WTC11 (cell line): Measurements from ENCODE around the gene MYO15B. TPM values are rescaled to one million over a fixed set of nuclear protein-coding genes. Genes with fewer than 3 reads are reported as not detected.

Source experiments
- ATAC-seq: fragments of 200-7000 bp; cut with Tn5 transposase; 2 replicates; pipeline ENCODE4 v1.10.0; 2021; ENCODE audit warnings: mild to moderate bottlenecking, moderate library complexity
- CTCF ChIA-PET: fragments of 300-600 bp; sonication (Branson Sonifier 250); formaldehyde crosslinking; loops from one replicate; lab custom pipeline; 2021; ENCODE audit warnings: antibody characterized with exemption; lab: Charles Lee
- POLR2A ChIA-PET: fragments of 350-600 bp; sonication (Branson Sonifier 250); formaldehyde crosslinking; loops from one replicate; lab custom pipeline; 2021; ENCODE audit warnings: antibody characterized with exemption; lab: Charles Lee
- DNase-seq: peaks from one replicate; pipeline ENCODE4 v3.0.0; 2021; ENCODE audit warnings: low spot score
- H3K27ac Mint-ChIP-seq: 2 replicates; pipeline ENCODE4 v1.8.0; 2021; ENCODE audit warnings: mixed read lengths
- H3K27me3 Mint-ChIP-seq: 2 replicates; pipeline ENCODE4 v1.8.0; 2021; ENCODE audit warnings: low read depth, mild to moderate bottlenecking, moderate library complexity, mixed read lengths
- H3K36me3 Mint-ChIP-seq: 2 replicates; pipeline ENCODE4 v1.8.0; 2021; ENCODE audit warnings: mixed read lengths
- H3K4me1 Mint-ChIP-seq: 2 replicates; pipeline ENCODE4 v1.8.0; 2022; ENCODE audit warnings: mixed read lengths
- H3K4me3 Mint-ChIP-seq: 2 replicates; pipeline ENCODE4 v1.8.0; 2021; ENCODE audit warnings: mild to moderate bottlenecking, moderate library complexity, mixed read lengths
- H3K9me3 Mint-ChIP-seq: 2 replicates; pipeline ENCODE4 v1.8.0; 2021; ENCODE audit warnings: mixed read lengths
- ATF6 ChIP-seq: sonication (generic); formaldehyde crosslinking; IDR thresholded peaks from 2 replicates; pipeline ENCODE4 v1.8.1; 2023; ENCODE audit warnings: mild to moderate bottlenecking, missing genetic modification reagents
- CREB1 ChIP-seq: sonication (generic); formaldehyde crosslinking; IDR thresholded peaks from 2 replicates; pipeline ENCODE4 v1.8.0; 2023; ENCODE audit warnings: mild to moderate bottlenecking, missing genetic modification reagents
- E2F4 ChIP-seq: sonication (generic); formaldehyde crosslinking; IDR thresholded peaks from 2 replicates; pipeline ENCODE4 v1.8.1; 2022; ENCODE audit warnings: low read depth, mild to moderate bottlenecking, moderate library complexity, missing genetic modification reagents, borderline replicate concordance
- ELF4 ChIP-seq: sonication (generic); formaldehyde crosslinking; IDR thresholded peaks from 2 replicates; pipeline ENCODE4 v1.8.1; 2022; ENCODE audit warnings: low read depth, mild to moderate bottlenecking, moderate library complexity, missing genetic modification reagents
- EMX1 ChIP-seq: fragments of 250-450 bp; sonication (Bioruptor Pico); IDR thresholded peaks from 2 replicates; pipeline ENCODE4 v1.8.0; 2021; ENCODE audit warnings: mild to moderate bottlenecking
- GABPB1 ChIP-seq: sonication (generic); formaldehyde crosslinking; IDR thresholded peaks from 2 replicates; pipeline ENCODE4 v1.8.1; 2023; ENCODE audit warnings: mild to moderate bottlenecking, missing genetic modification reagents
- HMGA2 ChIP-seq: fragments of 250-450 bp; sonication (Bioruptor Pico); IDR thresholded peaks from 2 replicates; pipeline ENCODE4 v1.4.0; 2021; ENCODE audit warnings: mild to moderate bottlenecking, moderate library complexity
- KAT7 ChIP-seq: sonication (generic); formaldehyde crosslinking; IDR thresholded peaks from 2 replicates; pipeline ENCODE4 v1.8.1; 2023; ENCODE audit warnings: missing genetic modification reagents, mild to moderate bottlenecking, borderline replicate concordance
- MAX ChIP-seq: sonication (generic); formaldehyde crosslinking; IDR thresholded peaks from 2 replicates; pipeline ENCODE4 v1.8.0; 2022; ENCODE audit warnings: mild to moderate bottlenecking, missing genetic modification reagents
- NFE2L1 ChIP-seq: sonication (generic); formaldehyde crosslinking; IDR thresholded peaks from 2 replicates; pipeline ENCODE4 v1.8.1; 2023; ENCODE audit warnings: missing genetic modification reagents
- NFYB ChIP-seq: sonication (generic); formaldehyde crosslinking; conservative IDR thresholded peaks from 2 replicates; pipeline ENCODE4 v1.8.0; 2022; ENCODE audit warnings: low read depth, missing genetic modification reagents
- NR1H2 ChIP-seq: sonication (generic); formaldehyde crosslinking; IDR thresholded peaks from 2 replicates; pipeline ENCODE4 v1.9.0; 2021; ENCODE audit warnings: mild to moderate bottlenecking, moderate library complexity, missing genetic modification reagents
- NR2C2 ChIP-seq: sonication (generic); formaldehyde crosslinking; IDR thresholded peaks from 2 replicates; pipeline ENCODE4 v1.8.0; 2022; ENCODE audit warnings: mild to moderate bottlenecking, missing genetic modification reagents
- NR3C1 ChIP-seq: sonication (generic); formaldehyde crosslinking; conservative IDR thresholded peaks from 2 replicates; pipeline ENCODE4 v1.8.1; 2023; ENCODE audit warnings: low read depth, mild to moderate bottlenecking, missing genetic modification reagents
- PREB ChIP-seq: sonication (generic); formaldehyde crosslinking; IDR thresholded peaks from 2 replicates; pipeline ENCODE4 v1.8.1; 2022; ENCODE audit warnings: mild to moderate bottlenecking, missing genetic modification reagents, moderate library complexity, borderline replicate concordance
- PRRX2 ChIP-seq: fragments of 250-450 bp; sonication (Bioruptor Pico); IDR thresholded peaks from 2 replicates; pipeline ENCODE4 v1.8.0; 2021; ENCODE audit warnings: mild to moderate bottlenecking
- SP1 ChIP-seq: sonication (generic); formaldehyde crosslinking; conservative IDR thresholded peaks from 2 replicates; pipeline ENCODE4 v1.8.1; 2022; ENCODE audit warnings: missing genetic modification reagents
- ZNF317 ChIP-seq: sonication (generic); formaldehyde crosslinking; IDR thresholded peaks from 2 replicates; pipeline ENCODE4 v1.8.1; 2023; ENCODE audit warnings: low read depth, mild to moderate bottlenecking, moderate library complexity, missing genetic modification reagents, borderline replicate concordance
- ZNF423 ChIP-seq: fragments of 250-450 bp; sonication (Bioruptor Pico); IDR thresholded peaks from 2 replicates; pipeline ENCODE4 v2.1.2; 2022; ENCODE audit warnings: mild to moderate bottlenecking, moderate library complexity
- total RNA-seq: library from RNA; stranded (reverse); gene quantifications from 3 replicates; pipeline ENCODE4 v1.2.3, GENCODE V29; 2021

The MYO15B gene
- total RNA-seq, 1 experiment from 2014 or later, result 35.6 TPM

GRCh38 chr17:75645501-75645888 lies 57.9 kb downstream of the MYO15B start (continued):
- TF ChIP-seq MAX (CRISPR knock-in tag) (no peak), PREB (no peak), ZNF317 (CRISPR knock-in tag) (no peak), EMX1 (CRISPR knock-in tag) (no peak)

GRCh38 chr17:75645889-75646637 lies 58.5 kb downstream of the MYO15B start:
- DNase-seq (no peak), ATAC-seq (no peak)
- Mint-ChIP-seq H3K27ac (peak overlapping the region; percentile 57), H3K4me3 (no peak overlapping the region), H3K9me3 (no peaks in the 10 kb centered on the region), H3K36me3 (peaks cover 16% of the 10 kb centered on the region), H3K4me1 (peaks cover 18% of the 10 kb centered on the region), H3K27me3 (no peaks in the 10 kb centered on the region)
- CTCF ChIA-PET, result interaction anchor here (0.8 to 22.8 kb wide), 8 partner anchors 13 to 107 kb away, joined by 3 to 456 read pairs (median 9); partner anchors contain the start of gene SMIM5
- POLR2A ChIA-PET, result no interaction called here
- TF ChIP-seq NR2C2 (CRISPR knock-in tag) (no peak), GABPB1 (CRISPR knock-in tag) (0 out of 2 replicates have a peak, but pooled peaks have one; percentile 10), SP1 (CRISPR knock-in tag) (no peak)

- Mint-ChIP-seq H3K4me3 (no peak overlapping the region), H3K4me1 (peaks cover 18% of the 10 kb centered on the region), H3K27me3 (no peaks in the 10 kb centered on the region), H3K27ac (no peak overlapping the region), H3K36me3 (peaks cover 21% of the 10 kb centered on the region), H3K9me3 (no peaks in the 10 kb centered on the region)
- no peak for DNase-seq
- no peak for ATAC-seq
- POLR2A ChIA-PET, result no interaction called here
- CTCF ChIA-PET, result interaction anchor here (0.8 to 22.8 kb wide), 7 partner anchors 13 to 107 kb away, joined by 3 to 456 read pairs (median 12); partner anchors contain the start of gene SMIM5
- no peak for TF ChIP-seq PRRX2
- TF ChIP-seq KAT7, result no peak
- TF ChIP-seq NR3C1 (CRISPR knock-in tag), result no peak
- TF ChIP-seq E2F4 (CRISPR knock-in tag), result no peak
- TF ChIP-seq ZNF423 (CRISPR knock-in tag), result no peak
- TF ChIP-seq NR1H2 (CRISPR knock-in tag), result no peak
- no peak for TF ChIP-seq CREB1 (CRISPR knock-in tag)
- no peak for TF ChIP-seq ATF6 (CRISPR knock-in tag)
- no peak for TF ChIP-seq HMGA2 (CRISPR knock-in tag)
- TF ChIP-seq NFE2L1, result no peak
- TF ChIP-seq ELF4 (CRISPR knock-in tag), result no peak
- TF ChIP-seq NFYB (CRISPR knock-in tag), result no peak
Measured at GRCh38 chr17:75646638-75646992, 59.0 kb downstream of the MYO15B start.
